ENCODE measurements around the gene PRKCQ.

The PRKCQ gene

DNA sequence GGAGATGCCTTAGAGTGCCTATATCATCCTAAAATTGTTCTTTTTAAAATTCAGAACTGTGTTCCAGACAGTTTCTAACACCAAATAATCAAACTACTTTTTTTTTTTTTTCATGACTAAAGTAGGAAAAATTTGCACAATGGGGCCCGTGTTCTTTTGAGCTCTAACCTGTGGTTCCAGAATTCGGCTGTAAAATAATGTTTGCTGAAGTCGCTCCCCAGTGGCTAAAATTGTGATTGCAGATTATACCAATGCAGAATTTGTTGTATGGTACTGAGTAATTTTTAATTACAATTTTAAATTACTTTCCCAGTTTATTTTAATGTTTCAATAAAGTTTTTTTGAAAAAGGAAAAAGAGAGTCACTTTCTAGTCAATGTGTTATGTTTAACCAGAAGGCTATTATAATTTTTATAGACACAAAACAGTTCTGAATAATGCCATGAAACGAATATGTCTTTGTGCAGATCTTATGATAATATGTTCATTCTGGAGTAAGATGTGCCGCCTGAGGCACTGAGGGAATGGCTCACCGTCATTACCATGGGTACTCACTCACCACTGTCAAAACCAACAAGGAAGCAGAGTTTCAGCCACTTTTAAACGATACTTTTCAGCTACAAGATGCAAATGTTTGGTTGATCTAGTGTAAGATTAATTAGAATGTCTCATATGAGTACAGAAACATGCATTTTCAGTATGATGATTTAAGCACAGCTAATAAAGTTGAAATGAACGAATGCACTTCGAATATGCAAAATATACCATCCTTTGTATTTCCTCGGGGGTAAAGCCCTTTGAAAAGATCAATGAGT, 173.6 kb downstream of the PRKCQ start:
- no peak for DNase-seq (ENCODE audit: low read depth, low spot score)

DNA sequence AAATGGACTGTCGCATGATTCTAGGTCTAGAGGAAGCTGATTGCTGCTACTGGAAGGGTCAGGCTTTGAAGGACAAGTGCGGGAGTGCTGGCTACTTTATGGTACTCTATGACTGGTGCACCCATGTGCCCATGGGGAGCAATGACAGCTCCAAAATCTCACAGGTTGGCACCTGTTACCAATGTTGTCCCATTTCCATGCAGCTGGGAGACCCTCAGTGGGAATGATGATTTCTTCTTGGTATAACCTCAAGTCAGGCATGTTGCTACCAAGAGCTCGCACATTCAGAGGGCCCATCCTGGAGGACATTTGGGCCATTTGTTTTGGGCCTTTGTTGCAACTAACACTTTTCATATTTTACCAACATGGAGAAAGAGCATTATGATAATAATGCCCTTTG, 174.4 kb downstream of the PRKCQ start:
- no peak for DNase-seq (ENCODE audit: low read depth, low spot score)

DNA sequence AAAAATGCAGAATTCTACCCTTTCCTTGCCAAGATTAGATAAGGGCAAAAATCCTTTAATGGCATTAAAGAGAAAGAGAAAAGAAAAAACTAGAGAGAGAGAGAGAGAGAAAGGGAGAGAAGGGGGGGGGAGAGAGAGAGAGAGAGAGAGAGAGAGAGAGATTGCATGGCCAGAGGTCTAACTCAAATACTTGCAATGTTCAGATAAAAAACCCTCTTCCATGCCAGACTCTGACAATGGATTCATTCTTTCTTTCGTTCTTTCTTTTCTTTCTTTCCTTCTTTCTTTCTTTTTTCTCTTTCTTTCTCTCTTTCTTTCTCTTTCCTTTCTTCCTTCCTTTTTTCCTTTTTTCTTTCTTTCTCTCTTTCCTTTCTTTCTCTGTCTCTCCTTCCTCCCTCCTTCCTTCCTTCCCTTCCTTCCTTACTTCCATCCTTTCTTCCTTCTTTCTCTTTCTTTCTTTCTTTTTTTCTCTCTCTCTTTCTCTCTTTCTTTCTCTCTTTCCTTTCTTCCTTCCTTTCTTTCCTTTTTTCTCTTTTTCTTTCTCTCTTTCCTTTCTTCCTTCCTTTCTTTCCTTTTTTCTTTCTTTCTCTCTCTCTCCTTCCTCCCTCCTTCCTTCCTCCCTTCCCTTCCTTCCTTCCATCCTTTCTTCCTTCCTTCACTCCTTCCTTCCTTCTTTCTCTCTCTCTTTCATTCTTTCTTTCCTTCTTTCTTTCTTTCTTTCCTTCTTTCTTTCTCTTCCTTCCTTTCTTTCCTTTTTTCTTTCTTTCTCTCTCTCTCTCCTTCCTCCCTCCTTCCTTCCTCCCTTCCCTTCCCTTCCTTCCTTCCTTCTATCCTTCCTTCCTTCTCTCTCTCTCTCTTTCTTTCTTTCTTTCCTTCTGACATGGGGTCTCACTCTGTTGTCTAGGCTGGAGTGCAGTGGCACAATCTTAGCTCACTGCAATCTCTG, 175.7 kb downstream of the PRKCQ start:
- no peak for DNase-seq (ENCODE audit: low read depth, low spot score)

DNA sequence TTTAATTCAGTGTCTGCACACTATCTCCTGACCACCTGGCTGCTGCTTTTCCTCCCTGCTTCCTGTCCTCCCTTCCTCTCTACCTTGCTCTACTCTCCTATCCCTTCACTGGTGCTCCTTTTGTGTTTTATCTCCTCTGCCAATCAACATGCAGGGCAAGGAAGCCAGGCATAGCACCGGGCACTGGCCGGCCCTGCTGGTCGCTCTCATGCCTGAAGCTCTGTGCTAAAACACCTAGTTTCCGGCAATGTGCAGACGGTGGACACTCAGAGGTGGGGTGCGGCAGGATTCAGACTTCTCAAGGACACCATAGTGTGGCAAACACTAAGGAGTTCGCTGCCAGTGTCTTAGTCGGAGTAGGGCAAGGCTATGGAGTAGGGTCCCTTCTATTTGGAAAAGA, 177.1 kb downstream of the PRKCQ start:
- no peak for DNase-seq (ENCODE audit: low read depth, low spot score)

DNA sequence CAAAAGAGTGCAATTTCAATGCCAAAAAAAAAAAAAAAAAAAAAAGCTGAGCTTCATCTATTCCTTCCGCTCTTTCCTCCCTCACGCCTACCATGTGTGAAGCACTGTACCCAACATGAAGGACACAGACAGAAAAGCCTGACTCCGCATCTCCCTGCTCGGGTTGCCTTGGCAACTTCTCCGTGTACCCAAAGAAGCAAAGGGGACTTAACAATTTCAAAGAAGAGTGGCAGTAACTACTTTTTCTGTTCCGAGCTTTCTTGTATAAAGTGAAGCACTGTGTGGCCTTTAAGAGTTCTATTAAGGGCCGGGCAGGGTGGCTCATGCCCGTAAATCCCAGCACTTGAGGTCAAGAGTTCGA, 177.7 kb downstream of the PRKCQ start:
- no peak for DNase-seq (ENCODE audit: low read depth, low spot score)

DNA sequence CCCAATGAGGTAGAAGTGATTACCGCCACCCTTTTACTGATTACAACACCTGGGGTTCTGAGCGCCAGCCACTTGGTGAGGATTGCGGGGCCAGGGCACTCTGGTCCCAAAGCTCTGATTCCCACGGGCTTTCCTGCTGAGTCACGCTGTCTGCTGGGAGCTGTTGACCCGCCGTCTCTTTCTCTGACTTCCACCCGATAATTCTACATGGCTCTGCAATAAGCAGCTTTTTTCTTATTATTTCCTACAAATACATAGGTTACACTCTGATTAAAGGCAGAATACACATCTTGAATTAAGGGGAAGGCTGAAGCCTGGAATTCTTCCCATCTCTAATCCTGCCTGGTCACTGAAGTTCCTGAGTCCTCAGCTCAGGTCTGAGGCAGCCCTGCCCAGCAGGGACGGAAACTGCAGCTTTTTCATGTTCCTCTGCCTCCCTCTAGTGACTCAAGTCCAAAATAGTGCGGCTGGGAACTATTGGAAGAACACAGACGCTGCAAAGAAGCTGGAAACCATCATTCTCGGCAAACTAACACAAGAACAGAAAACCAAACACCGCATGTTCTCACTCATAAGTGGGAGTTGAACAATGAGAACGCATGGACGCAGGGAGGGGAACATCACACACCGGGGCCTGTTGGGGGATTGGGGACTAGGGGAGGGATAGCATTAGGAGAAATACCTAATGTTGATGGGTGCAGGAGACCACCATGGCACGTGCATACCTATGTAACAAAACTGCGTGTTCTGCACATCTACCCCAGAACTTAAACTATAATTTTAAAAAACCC, 178.3 kb downstream of the PRKCQ start:
- peak; percentile 73 for DNase-seq (ENCODE audit: low read depth, low spot score)

DNA sequence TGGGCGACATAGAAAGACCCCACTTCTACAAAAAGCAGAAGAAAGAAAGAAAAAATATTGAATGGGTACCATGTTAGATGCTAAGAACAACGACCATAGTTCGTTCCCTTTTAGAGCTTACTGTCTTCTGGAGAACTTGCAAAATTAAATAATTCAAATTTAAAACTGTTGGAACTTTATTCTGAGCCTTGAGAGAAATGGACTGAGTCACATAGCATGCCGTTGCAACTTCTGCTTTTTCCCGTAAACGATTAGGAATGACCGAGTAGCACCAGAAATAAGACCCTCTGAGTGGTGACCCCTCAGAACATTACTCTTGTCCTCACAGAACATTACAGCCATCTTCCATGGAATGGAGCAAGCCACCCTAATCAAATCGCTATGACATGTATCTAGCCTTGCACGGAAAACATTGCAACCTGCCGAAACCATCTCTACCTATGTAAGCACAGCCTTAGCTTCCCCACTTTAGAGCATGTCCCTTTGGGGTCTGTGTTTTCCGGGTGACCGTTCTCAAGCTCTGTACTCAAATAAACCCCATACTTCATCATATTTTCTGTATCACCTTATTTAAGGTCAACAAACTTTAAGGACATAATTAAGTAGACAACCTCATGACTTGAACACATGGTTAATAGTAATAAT, 179.1 kb downstream of the PRKCQ start:
- DNase-seq (ENCODE audit: low read depth, low spot score): no peak

DNA sequence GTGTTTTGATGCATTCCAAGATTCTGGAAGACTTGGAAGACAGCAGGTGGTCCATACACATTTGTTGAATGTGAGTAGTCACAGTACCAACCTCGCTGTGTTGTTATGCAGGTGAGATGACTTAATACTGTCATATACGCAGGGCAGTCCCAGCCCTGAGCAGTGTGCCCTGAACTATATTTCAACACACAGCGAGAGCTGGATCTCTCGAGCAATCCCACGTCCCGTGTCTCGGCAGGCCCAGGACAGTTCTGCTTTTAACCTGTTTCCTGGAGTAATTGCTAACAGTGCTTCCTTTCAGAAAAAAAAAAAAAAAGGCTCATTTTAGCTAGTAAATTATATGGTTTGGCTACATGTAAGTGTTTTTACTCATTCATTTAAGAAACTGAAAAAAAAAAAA, 179.7 kb downstream of the PRKCQ start:
- DNase-seq (ENCODE audit: low read depth, low spot score): no peak

DNA sequence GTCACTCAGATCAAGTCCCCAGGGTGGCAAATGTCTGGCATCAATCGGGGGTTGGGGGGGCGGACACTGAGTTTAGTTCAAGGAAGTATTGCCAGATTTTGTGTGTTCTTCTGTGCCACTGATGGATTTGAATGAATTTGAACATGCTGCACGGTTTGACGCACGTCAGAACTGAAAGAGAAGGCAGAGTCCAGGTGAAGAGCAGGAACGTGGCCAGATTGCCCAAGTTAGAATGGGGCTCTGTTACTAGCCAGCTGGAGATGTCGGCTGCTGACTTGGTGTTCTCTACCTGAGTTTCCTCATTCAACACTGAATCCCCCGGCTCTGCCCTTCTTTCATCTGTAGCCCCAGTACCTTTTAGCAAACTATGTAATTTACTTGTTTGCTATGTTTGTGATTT, 180.2 kb downstream of the PRKCQ start:
- DNase-seq (ENCODE audit: low read depth, low spot score): no peak

DNA sequence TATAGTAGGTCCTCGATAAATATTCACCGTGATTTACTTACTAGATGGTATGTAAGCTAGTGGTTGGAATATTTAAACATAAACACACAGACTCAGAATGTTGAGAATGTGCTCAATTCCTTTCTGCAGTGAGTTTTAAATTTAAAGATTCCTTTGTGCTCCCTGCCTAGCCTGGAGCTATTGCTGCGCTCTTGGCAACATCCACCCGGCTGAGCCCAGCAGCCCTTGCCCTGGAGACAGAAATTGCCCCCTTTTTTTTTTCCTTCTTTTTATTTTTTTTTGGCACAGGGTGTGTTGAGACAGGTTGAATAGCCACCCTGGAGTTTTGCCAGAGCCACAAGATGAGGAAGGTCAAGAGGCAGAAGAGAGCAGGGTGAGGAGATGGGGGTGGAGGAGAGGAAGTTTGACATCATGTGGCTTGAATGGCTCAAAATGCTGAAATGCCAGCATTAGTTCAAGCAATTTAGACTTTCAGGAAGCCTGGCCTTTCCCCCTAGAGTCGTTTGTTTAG, 180.8 kb downstream of the PRKCQ start:
- no peak for DNase-seq (ENCODE audit: low read depth, low spot score)

DNA sequence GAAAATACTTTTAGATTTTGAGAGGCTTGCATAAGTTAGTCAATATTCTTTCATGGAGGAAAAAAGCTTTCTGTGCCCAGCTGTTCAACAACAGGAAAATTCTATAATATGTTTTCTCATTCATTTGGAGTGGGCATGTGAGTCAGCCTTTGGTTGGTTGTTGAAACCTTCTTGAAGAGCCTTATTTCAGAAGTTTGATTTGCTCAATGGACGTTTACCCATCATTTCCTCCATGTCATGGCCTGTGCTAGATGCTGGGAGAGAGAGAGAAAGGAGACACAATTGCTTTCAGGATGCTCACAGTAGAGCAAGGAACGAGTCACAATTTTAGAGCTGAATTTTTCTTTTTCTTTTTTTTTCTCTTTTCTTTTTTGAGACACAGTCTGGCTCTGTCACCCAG, 181.7 kb downstream of the PRKCQ start:
- no peak for DNase-seq (ENCODE audit: low read depth, low spot score)

DNA sequence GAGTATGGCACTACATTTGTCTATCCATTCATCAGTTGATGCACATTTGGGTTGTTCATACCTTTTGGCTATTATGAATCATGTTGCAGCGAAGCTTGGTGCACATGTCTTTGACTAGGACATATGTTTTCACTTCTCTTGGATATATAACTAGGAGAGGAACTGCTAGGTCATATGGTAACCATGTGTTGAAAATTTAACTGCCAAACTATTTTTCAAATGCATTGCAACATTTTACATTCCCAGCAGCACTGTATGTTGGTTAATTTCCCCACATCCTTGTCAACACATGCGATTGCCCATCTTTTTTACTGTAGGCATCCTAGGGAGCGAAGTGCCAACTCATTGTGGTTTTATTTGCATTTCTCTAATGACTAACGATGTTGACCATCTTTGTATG, 183.4 kb downstream of the PRKCQ start:
- no peak for DNase-seq (ENCODE audit: low read depth, low spot score)

DNA sequence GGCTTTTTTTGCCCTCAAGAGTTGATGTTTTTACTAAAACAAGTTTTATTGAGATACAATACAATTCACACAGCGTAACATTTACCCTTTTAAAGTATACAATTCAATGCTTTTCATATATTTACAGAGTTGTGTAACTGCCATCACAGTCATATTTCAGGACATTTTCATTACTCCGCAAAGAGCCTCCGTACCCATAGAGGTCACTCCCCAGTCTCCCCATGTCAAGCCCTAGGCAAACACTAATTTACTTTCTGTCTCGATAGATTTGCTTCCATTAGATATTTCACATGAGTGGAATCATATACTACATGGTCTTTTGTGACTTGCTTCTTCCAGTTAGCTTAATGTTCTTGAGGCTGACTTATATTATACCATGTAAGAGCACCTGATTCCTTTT, 183.8 kb downstream of the PRKCQ start:
- no peak for DNase-seq (ENCODE audit: low read depth, low spot score)

DNA sequence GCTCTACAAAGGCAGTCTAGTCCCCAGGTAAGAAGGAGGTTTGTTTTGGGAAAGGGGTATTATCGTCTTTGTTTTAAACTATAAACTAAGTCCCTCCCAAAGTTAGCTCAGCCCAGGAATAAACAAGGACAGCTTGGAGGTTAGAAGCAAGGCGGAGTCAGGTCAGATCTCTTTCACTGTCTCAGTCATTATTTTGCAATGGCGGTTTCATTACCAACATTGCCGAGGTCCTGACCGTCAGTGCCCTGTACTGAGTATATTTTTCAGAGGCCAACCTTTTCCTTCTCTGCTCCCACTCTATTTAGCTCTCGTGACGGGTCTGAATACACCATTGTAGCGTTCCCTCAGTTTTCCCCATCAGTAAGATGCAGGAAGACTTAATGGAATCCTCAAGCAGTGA, 184.5 kb downstream of the PRKCQ start:
- DNase-seq (ENCODE audit: low read depth, low spot score): no peak

DNA sequence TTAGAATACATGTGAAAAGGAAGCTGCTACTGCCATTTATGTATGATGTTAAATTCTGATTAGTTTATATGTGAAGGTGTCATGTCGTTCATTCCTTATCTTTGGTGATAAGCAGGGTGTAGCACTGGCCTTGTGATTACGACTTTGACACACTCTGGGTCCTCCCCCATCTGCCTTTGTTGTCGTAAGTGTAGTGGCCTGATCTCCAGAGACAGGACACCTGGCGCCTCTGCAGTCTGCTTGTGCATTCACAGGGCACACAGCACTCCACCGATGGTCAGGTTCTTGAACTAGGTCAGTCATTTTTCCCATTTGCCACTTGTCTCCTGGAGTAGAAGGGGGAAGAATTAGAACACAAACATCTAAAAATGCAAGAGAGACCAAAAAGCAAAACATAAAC, 186.0 kb downstream of the PRKCQ start:
- DNase-seq (ENCODE audit: low read depth, low spot score): no peak

DNA sequence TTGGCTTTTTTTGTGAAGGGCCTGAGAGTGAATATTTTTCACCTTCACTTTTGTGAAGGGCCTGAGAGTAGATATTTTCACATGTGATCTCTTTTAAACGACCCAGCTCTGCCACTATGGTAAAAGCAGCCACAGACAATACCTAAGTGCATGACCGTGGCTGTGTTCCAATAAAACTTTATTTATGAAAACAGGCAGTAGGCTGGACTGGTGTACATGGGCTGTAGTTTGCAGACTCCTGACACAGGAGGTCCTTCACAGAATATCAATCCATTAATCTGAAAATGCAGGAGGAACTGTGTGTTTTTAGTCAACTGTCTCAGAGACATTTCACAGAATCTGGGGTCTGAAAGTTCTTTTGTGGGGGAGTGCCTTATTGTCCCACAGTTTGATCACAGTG, 186.9 kb downstream of the PRKCQ start:
- DNase-seq (ENCODE audit: low read depth, low spot score): no peak

DNA sequence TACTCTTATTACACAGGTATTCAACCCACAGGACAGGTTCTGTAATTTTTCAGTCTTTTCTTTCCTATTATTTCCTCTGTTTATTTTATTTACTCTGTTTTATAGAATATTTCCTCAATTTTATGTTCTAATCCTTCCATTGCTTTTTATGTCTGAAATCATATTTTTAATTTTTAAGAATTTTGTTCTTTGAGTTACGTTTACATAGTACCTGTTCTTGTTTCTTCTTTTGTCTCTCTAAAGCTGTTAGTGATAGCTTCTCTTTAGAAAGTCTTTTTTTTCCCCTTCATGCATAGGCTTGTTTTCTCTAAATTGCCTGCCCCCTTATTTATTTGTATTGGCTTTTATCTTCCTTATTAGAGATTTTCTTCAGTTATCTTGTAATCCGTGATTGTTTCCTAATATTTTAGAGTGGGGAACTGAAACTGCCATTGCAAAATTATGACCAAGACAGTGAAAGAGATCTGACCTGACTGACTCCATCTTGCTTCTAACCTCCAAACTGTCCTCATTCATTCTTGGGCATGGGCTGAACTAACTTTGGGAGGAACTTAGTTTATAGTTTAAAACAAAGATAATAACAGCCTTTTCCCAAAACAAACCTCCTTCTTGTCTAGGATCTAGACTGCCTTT, 189.7 kb downstream of the PRKCQ start:
- no peak for DNase-seq (ENCODE audit: low read depth, low spot score)

DNA sequence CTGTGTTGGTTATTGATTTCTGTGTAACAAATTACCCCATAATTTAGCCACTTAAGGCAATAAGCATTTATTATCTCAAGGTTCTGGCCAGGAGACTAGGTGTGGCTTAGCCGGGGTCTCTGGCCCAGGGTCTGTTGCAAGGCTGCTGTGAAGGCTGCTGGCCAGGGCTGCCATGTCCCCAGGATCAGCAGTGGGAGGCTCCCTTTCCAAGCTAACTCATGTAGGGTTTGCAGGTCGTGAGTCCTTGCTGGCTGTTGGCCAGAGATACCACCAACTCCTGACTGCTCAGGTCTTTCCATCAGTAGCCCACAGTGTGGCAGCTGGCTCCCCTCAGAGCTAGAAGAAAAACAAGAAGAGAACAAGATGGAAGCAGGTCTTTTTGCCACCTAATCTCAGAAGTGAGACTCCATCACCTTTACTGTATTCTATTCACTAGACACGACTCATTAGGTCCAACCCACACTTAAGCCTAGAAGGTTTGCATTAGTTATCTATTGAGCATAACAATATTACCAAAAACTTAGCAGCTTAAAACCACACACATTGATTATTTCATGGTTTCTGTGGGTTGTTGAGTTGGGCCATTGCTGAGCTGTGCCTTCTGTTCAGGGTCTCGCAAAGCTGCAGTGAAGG, 191.7 kb downstream of the PRKCQ start:
- DNase-seq (ENCODE audit: low read depth, low spot score): no peak

DNA sequence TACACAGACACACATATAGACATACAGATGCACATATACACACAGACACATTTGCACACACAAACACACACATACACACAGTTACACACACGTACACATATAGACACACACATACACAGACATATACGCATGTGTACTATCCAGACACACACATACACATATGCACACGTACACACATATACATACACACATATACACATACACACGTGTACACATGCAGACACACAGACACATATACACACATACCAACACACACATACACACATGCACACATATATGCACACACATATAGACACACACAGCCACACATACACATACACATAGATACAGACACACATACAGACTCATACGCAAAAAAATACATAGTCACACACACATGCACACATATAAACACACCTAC, 193.1 kb downstream of the PRKCQ start:
- no peak for DNase-seq (ENCODE audit: low read depth, low spot score)

DNA sequence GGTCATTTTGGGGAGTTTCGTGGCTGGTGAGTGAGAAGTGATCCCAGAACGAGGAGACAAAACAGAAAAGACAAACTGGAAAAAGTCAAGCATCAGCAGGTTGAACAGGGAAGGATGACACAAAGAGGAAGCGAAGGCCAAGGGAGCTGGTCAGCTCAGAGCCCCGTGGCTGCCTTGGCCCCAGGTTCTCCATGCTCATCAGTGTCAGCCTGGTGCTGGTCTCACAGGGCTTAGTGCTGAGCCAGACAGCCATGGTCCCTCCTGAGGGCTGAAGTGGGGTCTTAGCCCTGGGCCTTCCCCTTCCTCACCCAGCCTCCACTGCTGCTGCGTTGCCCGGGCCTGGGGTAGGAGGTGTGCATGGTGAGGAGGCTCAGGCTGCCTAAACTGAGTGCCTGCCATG, 193.7 kb downstream of the PRKCQ start:
- DNase-seq (ENCODE audit: low read depth, low spot score): no peak
